Colon (tissue), 2 donors: ENCODE data around the gene SCN4A.
"Not testable (repeated sequence)": the region's sequence is repeated elsewhere in the genome, so short reads cannot be mapped to it uniquely, and the experiment has no call there.

Experiments
- FAIRE-seq: peaks from 2 replicates; lab custom pipeline; 2012; peaks lifted over from hg19 to GRCh38; lab: Jason Lieb, UNC
- donor health status: control.
- donor health status: control.

Gene SCN4A

GRCh38 chr17:63916566-63917185 is 56.0 kb downstream of the SCN4A start:
- FAIRE-seq: no peak

GRCh38 chr17:63915753-63916152 is 57.0 kb downstream of the SCN4A start:
- not testable (repeated sequence) for FAIRE-seq

GRCh38 chr17:63914471-63914870 is 58.2 kb downstream of the SCN4A start:
- FAIRE-seq: no peak

GRCh38 chr17:63911657-63912100 is 61.0 kb downstream of the SCN4A start:
- no peak for FAIRE-seq

- no peak for FAIRE-seq
Observed at GRCh38 chr17:63911041-63911635, 61.6 kb downstream of the SCN4A start, which contains the start of gene CSHL1. Gene CSHL1 (minus strand): TSS chr17:63911258. CDS start chr17:63911196, 62 bp downstream.

GRCh38 chr17:63910096-63910495 is 62.6 kb downstream of the SCN4A start:
- FAIRE-seq: no peak

- not testable (repeated sequence) for FAIRE-seq
Observed at GRCh38 chr17:63909586-63909985, 63.1 kb downstream of the SCN4A start.

- not testable (repeated sequence) for FAIRE-seq
Observed at GRCh38 chr17:63907161-63907778, 65.4 kb downstream of the SCN4A start.

GRCh38 chr17:63904796-63905195 is 67.9 kb downstream of the SCN4A start:
- FAIRE-seq: not testable (repeated sequence)

- FAIRE-seq: not testable (repeated sequence)
Observed at GRCh38 chr17:63903787-63904201, 68.9 kb downstream of the SCN4A start.

GRCh38 chr17:63901971-63902370 is 70.7 kb downstream of the SCN4A start:
- not testable (repeated sequence) for FAIRE-seq

- not testable (repeated sequence) for FAIRE-seq
Observed at GRCh38 chr17:63898899-63899798, 73.6 kb downstream of the SCN4A start.

- FAIRE-seq: not testable (repeated sequence)
Observed at GRCh38 chr17:63896524-63897354, 76.0 kb downstream of the SCN4A start, which contains the start of gene CSH1. Gene CSH1 (minus strand): TSS chr17:63896574. CDS start chr17:63896511, 63 bp downstream.

GRCh38 chr17:63894821-63895220 is 77.9 kb downstream of the SCN4A start:
- not testable (repeated sequence) for FAIRE-seq

GRCh38 chr17:63894021-63894420 is 78.7 kb downstream of the SCN4A start:
- FAIRE-seq: not testable (repeated sequence)

GRCh38 chr17:63892316-63893037 is 80.2 kb downstream of the SCN4A start:
- not testable (repeated sequence) for FAIRE-seq

- FAIRE-seq: not testable (repeated sequence)
Observed at GRCh38 chr17:63889026-63889848, 83.5 kb downstream of the SCN4A start.
